DMS153 (cell line): Measurements from ENCODE around the gene DNMT3A.
A peak's percentile ranks its signal among the peaks of the same experiment; 100 is the strongest.

Source experiments
- DNase-seq: peaks from one replicate; lab custom pipeline; 2025; lab: John Stamatoyannopoulos, UW

DNMT3A gene

DNA sequence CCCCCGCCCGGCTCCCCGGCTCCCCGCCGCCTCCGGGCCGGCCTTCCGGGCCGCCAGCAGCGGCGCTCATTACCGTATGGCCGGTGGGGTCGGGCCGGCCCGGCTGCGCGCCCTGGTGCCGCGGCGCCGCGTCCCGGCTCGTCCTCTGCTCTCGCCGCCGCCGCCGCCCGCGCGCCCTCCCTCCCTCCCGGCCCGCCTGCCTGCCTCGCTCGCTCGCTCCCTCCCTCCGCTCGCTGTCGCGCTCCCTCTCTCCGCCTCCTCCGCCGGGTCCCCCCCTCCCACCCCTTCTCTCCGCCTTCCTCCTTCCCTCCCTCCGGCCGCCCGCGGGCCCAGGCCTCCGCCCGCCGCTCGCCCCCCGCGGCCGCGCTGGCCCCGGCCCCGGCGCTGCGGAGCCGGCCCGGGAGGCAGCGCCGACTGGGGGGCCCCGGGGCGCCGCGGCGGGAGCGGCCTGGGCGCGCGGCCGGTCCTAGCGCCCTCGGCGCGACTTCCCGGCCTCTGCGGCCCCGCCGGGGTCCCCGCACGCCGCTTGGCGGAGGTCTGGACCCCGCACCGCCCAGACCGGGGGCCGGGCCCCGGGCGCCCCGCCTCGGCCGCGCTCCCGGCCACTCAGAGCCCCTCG, at the start of gene DNMT3A:
Gene DNMT3A (minus strand): TSS at position 173 of the 619 bp plus-strand sequence. CDS start 27,941 bp downstream, outside the sequence.
- no peak for DNase-seq

DNA sequence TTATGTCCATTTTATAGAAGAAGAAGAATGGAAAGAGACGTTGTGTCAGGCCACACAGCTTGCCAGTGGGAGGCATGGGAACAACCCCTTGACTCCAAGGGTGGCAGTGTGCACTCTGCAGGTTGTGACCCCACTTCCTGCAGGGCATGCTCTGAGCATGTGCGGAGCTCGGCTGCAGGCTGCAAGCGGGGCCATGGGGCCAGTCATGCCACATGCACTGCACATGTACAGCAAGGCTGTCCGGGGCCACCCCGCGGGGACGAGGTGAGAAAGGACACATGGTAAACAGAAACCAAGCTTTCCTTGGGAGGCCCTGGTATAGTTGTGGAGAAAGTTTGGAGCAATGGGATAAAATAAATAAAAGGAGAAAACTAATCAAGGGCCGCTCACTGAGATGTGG, 47.4 kb upstream of the DNMT3A start:
- no peak for DNase-seq

- DNase-seq, result no peak
These were observed 46.8 kb upstream of the DNMT3A start for GRCh38 chr2:25388491-25388890.

GRCh38 chr2:25387876-25388449, 46.2 kb upstream of the DNMT3A start:
- no peak for DNase-seq

GRCh38 chr2:25386971-25387875, 45.5 kb upstream of the DNMT3A start:
- no peak for DNase-seq

- no peak for DNase-seq
These were observed 44.2 kb upstream of the DNMT3A start for GRCh38 chr2:25385910-25386309.

DNA sequence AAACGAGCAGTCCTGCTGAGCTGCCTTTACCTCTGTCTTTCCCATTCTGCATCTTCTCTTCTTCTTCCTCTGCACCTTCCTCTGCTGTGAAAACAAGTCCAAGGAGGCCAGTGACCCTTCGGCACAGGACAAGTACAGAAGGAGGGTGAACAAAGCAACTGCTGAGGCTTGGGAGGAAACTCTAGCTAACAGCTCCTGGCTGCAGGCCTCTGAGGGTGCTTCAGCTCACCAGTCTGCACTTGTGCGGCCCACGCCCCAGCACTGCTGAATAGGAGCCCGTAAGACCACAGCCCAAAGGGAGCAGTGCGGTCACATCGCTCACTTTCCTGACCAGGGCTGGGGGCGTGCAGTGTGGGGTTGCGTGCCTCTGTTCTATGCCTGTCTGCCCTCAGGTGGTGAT, 42.1 kb upstream of the DNMT3A start:
- DNase-seq, result no peak

GRCh38 chr2:25381502-25381901, 39.8 kb upstream of the DNMT3A start:
- DNase-seq, result no peak

DNA sequence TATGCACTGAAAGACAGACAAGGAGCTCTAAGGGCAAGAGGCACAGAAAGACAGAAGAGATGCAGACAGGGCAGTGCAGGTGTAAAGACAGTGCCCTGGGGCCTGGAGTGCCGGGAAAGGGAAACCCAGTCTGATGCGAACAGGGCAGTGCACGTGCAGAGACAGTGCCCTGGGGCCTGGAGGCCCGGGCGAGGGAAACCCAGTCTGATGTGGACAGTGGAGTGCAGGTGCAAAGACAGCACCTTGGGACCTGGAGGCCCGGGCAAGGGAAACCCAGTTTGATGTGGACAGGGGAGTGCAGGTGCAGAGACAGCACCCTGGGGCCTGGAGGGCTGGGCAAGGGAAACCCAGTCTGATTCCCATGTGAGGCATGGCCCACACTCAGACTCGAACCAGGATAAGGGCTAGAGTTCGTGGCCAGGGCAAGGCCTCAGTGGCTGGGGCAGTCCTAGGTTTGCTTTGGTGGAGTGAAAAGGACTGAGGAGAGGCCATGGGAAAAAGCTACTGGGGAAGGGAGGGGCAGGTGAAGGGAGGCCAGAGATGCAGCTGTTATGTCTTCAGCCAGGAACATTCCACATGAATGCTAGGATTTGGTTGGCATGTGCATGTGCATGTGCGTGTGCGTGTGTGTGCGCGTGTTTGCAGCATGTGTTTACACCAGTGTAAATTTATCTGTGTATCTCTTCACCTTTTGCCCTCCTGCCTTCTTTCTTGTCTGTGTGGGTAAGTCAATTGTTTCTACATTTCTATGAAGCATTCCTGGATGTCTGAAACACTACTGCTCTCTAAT, 39.1 kb upstream of the DNMT3A start:
- DNase-seq, result no peak

GRCh38 chr2:25380023-25380422, 38.3 kb upstream of the DNMT3A start:
- DNase-seq, result no peak

- no peak for DNase-seq
These were observed 37.8 kb upstream of the DNMT3A start for GRCh38 chr2:25379535-25379934.

DNA sequence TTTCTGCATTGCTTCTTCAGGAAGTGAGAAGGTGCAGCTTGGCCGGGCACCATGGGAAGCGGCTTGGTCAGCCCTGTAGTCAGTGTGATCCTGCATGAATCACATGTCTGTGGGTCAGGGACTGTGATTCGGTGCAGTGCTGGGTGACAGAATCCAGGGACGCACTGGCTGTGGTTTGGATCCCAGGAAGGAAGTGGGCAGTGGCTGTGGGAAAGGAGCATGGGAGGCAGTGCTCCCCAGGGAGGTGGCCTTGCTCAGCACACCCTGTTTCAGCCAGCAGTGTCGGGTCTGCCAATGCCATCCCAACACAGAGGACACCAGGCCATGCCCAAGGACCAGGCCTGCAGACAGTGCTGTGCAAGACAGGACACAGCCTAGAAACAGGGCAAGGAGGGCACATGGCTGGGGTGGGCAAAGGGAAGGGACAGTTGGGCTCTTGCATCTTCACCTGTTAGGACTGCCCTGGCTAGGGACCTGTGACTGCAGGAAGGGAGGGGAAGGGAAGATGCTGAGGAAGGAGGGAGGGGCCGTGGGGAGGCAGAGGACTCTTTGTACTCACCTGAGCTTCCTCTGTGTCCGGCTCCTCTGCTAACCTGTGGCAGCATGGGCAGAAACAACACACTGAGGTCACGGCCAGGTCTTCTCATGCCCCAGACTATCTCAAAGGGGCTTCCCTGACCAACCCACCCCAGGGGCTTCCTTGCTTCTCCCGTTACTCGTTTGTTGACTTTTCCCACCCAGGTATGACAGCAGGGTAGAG, 37.2 kb upstream of the DNMT3A start:
- DNase-seq, result no peak

- DNase-seq, result no peak
These were observed 36.2 kb upstream of the DNMT3A start for GRCh38 chr2:25377822-25378421.

DNA sequence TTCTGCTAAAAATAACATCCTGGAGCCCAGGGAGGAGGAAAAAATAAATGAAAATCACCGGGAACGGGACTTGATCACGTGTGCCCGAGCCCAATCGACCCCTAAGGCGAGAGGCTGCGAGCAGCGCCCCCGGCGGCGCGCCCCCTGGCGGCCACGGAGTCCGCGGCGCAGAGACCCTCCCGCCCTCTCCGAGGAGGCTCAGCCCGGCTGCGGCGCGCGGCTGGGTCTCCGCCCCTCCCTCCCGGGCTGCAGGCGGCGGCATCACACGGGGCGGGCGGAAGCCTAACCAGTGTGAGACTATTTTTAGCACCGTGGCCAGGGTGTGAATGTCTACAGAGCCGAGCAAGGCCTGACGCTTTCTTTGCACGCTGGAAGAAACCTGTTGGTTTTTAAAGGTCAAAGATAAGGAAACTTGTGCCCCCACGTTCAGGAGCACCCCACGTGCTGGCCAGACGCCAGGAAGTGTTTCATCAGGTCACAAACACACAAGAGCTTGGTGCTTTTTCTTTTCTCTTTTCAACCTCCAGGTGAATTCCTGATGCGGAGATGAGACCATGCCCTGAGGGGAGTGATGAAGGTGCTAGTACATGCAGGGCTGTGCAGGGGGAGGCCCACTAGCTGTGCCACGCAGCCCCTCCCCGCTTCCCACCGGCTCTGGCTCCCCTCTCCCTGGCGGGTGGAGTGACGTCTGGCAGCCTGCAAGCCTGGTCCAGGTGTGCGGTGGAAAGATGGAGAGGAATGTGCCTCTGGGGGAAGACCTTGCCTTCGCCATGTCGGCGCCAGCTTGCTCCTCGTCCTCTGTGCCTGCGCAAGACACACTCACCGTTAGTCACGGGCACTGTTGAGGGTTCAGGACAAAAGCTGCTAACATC, 35.3 kb upstream of the DNMT3A start:
- peak; percentile 79 for DNase-seq

GRCh38 chr2:25375989-25376545, 34.3 kb upstream of the DNMT3A start:
- no peak for DNase-seq

- DNase-seq, result no peak
These were observed 33.8 kb upstream of the DNMT3A start for GRCh38 chr2:25375371-25375988.

DNA sequence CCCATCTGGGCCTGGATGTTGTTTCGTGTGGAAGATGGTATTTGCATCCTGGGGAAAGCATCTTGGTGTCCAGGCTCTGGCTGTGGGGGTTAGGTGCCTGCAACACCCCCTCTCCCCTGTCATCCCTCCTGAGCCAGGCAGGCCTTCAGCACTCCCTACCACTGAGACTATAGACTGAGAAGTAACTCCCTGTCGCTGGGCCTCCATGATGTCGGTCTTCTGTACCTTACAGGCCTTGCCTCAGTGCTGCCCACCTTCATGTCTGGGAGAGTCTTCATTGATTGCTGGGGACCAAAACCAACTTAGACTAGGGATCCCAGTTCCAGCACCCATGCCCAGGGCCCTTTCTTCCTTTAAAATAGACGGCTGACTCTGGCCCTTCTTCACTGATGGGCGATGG, 33.1 kb upstream of the DNMT3A start:
- no peak for DNase-seq

- DNase-seq, result no peak
These were observed 32.7 kb upstream of the DNMT3A start for GRCh38 chr2:25374411-25374810.

DNA sequence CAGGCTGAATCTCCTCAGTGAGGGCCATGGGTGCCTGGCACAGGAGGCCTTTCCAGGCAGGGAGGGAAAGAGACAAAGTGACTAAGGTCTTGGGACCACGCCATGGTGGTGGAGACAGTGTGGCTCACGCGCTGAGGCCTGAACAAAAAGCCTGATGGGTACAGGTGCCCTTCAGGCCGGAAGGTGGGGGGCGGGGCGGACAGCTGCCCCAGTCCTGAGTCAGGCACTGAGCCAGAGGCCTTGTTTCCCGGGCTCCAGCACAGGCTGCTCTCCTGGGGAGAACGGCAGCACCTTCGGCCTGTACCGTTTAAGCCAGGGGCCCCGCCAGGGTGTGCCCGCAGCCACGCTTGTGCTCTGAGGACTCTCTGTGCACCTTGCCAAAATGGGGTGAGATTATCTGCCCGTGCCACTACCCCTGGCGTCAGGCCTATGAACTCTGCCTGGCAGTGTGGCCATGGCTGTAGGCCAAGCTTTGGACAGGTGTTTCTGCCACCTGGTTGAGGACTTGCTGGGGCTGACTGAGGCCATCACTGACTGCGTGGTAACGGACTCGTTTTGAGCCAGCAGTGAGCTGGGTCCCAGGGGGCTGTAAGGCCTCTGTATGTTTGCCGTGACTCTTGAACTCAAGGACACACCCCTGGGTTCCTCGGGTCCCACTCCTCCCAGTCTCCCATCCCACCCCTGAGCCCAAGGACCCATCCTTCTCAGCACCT, 31.7 kb upstream of the DNMT3A start:
- peak; percentile 75 for DNase-seq
